Stimulated activated CD4-positive, alpha-beta T cell treated with anti-CD3 and anti-CD28 coated beads, TNF-alpha, amount 100 ng/mL, for 4 hours (primary cell): ENCODE results near the gene AK3.

Experiments
- DNase-seq, 3 experiments: peaks; one replicate each; pipeline ENCODE4 v3.0.0-alpha.2; 2020; ENCODE audit warnings: low read depth in 3 of 3

AK3 gene

DNA sequence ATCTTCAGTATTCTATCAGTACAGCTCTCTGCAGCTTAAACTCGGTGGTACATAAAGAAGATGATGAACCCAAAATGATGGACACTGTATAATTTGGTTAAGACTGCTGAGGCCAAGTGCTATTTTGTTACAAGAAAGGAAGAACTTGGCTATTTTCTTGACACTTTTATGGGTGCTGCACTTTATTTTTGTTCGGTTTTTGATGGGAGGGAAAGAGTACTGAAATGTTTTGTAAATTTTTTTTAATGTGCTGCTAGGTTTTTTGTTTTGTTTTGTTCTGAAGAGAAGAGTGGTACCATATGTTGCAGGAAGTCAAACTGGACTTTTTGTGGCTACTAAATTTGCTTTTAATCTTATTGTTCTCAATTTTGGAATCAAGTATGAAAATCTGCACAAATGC lies 35.0 kb downstream of the AK3 start:
- DNase-seq, result no peak

DNA sequence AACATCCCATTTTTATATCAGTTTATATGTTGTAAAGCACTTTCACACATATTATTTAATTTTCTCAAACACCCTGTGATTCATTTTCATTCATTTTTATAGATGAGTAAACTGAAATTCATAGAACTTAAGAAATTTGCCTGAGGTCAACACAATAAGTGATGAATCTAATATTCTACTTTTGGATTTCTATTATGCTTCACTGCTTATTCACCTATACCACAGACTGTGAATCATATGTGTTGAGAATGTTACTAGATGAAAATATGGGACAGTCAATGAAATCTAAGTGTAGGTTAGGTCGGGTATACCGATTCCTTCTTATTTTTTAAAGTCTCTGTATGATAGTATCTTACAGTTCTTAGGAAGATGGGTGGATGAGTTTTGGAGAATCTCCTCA lies 36.9 kb downstream of the AK3 start:
- no peak for DNase-seq

DNA sequence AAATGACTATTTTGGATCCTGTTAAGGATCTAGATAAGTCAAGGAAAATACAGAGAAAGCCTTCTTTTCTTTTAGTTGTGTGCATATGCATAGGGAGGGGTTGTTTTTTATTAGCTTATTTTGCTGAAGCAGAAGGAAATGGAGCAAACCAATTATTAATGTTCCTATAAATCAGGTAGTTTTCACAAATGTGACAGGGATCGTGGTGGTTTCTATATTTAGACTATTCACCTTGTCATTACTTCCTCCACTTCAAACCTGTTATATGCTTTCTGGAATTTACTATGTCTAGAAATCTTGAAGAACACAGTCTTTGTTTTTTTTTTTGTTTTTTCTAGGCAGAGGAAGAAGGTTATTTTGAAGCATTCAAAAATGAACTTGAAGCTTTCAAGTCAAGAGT lies 39.5 kb downstream of the AK3 start:
- DNase-seq, result no peak

DNA sequence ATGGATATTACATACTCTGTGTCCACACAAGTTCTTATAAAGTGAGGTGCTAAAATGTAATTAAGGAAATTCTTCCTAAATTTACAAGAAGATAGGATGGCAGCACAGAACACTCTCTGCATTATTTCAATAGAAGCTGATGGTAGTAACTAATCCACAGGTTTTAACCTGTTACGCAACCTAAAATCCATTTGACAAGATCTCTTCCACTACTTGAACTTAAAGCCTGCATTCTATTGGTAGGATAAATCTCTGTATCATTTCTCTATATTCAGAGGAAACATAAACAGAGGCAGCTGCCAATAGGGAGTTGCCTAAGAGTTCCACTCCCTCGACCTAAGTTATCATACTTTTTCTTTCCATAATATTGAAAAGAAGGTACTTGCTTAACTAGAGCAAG lies 40.1 kb downstream of the AK3 start:
- no peak for DNase-seq

DNA sequence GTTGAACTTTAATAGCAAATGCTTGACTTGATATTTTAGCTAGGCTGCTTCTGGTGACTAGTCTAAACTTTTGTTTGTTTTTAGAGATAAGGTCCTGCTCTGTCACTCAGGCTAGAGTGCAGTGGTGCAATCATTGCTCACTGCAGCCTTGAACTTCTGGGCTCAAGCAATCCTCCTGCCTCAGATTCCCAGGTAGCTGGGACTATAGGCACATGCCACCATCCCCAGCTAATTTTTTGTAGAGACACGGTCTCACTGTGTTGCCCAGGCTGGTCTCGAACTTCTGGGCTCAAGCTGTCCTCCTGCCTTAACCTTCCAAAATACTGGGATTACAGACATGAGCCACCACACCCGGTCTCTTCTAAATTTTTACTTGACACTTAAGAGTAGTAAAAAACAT lies 40.9 kb downstream of the AK3 start:
- DNase-seq, result no peak

DNA sequence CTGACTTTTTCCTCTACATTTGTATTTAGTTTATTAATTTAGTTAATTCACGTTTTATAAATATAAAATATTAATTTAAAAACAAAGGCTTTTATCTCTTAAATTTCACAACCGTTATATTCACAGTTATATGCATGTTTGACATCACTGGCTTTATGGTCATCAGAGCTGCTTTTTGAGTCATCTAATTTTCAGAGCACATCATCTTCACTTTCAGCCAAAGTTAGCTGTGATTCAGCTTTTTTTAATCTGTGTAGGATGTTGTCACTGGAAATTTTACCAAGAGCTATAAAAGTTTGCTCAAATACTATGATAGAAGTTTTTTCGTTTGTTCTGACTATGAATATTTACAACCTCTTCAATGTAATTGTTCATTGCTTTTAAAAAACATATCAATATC lies 49.2 kb downstream of the AK3 start:
- no peak for DNase-seq

DNA sequence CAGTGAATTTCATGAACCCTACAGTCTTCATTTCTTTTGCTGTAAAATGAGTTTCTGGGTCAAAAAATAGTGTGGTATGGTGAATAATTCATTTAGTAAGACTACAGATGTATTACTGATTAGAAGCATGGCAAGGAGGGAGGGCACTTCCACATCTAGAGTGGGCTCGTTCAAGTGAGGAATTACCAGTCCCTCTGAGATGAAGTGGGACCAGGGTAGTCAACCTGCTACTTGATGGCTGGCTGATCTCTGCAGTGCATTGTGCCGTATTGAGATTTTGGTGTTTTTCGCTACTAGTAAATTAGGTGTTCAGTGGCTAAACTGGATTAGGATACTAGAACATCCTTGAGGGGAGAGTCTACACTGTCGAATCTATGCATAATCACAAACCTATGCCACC lies 50.9 kb downstream of the AK3 start:
- DNase-seq, result no peak

DNA sequence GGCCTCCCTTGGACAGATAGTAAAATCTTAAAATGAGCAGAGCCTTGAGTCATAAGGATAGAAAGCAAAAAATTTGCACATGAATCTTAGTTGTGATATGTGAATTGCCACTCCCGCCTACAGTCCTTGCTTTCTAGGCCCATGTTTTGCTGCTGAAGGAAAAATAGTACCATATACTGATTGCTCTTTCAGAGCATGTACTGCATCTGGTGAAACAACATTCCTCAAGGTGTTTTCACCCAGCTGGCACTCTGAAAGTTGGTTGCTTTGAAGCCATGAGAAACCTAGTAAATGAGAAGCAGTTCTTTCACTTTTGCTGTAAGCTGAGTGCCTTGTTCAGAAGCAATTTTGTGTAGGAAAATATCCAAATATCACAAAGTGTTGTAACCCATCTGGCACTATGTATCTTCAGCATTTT lies 51.3 kb downstream of the AK3 start:
- DNase-seq, result no peak

DNA sequence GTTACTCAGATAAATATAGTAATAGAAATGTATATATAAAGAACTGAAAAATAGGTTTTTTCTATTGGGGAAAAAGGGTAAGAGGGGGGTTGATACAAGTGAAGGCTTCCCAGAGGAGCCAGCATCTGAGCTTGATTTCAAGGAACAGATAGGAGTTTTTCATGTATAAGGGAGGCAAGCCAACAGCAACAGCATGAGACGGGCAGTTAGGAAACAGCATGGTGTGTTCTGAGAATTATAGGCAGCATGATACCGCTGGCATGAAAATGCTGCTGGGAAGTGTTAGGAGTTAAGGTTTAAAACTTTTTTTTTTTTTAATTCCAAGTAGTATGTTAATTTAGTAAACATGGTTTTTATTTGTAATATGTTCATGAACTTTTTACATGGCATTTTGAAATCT lies 52.0 kb downstream of the AK3 start:
- no peak for DNase-seq

DNA sequence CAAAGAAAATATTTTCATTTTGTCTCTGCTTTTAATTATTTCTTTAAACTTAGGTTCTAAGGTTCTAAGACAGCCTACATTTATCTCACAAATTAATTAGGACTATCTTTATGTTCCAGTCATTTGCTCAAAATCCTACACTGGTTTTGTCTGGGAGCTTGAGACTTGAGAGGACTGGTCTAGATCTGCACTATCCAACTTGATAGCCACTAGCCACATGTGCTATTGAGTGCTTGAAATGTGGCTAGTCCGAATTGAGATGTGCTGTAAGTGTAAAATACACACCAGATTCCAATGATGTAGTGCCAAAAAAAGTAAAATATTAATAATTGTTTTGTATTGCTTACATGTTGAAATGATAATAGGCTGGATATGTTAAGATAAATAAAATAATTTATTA lies 54.4 kb downstream of the AK3 start:
- no peak for DNase-seq

DNA sequence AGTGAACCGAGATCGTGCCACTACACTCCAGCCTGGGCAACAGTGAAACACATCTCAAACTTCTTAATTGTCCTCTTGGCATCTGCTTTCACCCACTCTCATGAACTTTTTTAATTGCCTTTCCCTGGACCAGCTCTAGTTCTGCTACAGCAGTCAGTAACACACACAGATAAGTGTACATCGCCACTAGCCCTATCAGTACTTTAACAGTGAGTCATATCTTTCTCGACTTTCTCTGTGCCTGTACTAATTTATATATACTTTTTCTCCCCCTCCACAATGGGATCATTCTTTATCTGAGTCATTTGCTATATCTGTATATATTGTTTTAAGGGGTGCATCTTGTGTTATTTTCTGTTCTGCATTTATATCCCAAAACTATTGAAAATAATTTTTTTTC lies 54.9 kb downstream of the AK3 start:
- DNase-seq, result no peak

DNA sequence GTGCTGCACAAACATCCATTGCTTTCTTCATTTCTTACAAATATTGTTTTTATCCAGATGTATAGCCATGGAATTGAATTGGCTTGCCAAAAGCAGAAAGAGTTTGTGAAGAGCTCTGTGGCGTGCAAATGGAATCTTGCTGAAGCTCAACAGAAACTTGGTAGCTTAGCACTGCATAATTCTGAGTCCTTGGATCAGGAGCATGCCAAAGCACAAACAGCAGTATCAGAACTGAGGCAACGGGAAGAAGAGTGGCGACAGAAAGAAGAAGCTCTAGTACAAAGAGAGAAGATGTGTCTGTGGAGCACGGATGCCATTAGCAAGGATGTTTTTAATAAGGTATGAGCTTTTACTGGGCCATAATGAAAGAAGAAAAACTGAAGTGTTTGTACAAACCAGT lies 56.2 kb downstream of the AK3 start:
- no peak for DNase-seq

DNA sequence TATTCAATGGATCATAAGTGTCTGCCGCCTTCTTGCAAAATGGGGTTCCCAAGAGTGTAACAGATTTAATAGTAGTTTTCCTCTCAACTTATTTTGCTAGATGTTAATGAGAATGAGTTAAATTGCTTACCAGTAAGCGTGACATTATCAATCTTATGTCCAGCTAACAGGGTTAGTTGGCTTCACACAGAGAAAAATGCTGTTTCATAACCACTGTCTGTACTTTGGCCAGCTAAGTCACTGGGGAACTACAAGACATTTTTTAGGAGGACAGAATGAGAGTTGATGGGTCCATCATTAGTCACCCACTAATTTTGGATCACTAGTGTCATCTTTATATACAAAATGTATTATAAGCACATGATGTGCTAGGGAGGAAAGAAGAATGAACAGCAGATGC lies 60.3 kb downstream of the AK3 start:
- DNase-seq, result no peak

DNA sequence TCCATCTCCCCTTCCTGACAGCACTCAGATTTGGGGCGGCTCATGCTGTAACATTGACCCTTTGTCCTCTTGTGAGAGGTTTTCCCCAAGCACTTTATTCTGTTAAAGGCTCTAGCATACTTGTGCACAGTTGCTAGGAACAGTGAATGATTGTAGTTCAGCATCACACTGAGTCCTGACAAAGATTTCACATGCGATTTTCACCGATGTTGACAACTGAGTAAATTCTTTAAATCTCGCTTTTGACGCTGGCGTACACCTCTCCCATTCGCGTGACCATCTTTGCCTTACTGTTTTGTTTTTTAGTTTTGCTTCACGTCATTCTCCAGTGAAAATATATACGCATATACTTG lies 60.9 kb downstream of the AK3 start:
- no peak for DNase-seq

- DNase-seq, result peak; percentile 96 to 99 (median 98)
These were observed 61.5 kb downstream of the AK3 start, which contains the start of gene CDC37L1 for GRCh38 chr9:4679268-4680172. TSS of gene CDC37L1 (plus strand) at chr9:4679569. CDS start at chr9:4679768, 199 bp downstream.

- DNase-seq, result no peak
These were observed 62.2 kb downstream of the AK3 start for GRCh38 chr9:4678679-4679267.

DNA sequence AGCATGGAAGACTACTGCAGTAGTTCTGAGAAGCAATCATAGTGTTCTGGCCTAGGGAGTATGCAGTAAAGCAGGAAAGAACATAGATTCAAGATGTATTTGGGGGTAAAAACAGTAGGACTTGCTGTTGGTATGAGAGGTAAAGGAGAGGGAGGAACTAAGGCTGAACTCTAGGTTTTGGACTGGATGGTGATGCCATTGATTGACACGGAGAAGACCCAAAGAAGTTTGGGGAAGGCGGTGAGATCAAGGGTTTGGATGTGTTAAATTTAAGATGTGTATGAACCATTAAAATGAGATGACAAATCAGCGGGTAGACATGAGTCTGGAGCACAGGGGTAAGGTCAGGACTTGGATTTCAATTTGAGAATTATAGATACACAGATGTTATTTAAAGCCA lies 63.6 kb downstream of the AK3 start:
- DNase-seq, result no peak

DNA sequence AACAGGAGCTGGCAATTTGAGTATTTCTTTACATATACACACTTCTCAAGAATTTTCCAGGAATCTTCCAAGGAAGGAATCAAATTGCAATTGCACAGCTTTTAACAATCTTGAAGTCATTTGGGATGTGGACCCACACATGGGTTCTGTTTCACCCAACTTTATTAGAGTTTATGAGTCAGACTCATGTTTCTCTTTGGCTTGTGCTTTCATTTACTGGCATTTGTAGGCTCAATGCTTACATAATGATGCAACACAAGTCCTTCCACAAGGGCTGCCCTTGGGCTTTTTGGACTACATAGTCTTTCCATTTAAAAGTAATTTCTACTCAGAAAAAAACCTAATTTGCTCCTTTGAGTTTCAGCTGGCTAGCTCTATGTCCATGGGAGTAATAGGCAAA lies 66.2 kb downstream of the AK3 start:
- DNase-seq, result no peak

GRCh38 chr9:4671737-4672136 lies 69.3 kb downstream of the AK3 start:
- no peak for DNase-seq

- no peak for DNase-seq
These were observed 70.4 kb downstream of the AK3 start for GRCh38 chr9:4670591-4670990.

GRCh38 chr9:4669890-4670289 lies 71.1 kb downstream of the AK3 start:
- DNase-seq, result no peak

DNA sequence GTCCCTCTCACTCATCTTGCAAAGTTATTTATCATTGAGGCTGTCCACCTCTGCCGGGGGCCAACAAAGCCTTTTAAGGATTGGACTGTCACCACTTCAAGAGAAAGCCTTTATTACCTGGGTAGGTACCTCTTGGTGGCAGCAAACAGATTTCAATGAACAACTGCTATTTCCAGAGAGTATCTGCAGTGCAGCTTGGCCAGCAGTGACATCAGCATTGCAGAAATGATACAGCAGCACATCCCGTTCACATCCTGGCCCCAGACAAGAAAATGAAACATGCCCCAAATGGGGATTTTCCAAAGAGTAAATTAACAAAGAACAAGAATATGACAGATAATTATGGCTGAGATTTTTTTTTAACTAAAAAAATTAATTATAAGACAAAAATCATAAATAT lies 72.4 kb downstream of the AK3 start:
- DNase-seq, result no peak

DNA sequence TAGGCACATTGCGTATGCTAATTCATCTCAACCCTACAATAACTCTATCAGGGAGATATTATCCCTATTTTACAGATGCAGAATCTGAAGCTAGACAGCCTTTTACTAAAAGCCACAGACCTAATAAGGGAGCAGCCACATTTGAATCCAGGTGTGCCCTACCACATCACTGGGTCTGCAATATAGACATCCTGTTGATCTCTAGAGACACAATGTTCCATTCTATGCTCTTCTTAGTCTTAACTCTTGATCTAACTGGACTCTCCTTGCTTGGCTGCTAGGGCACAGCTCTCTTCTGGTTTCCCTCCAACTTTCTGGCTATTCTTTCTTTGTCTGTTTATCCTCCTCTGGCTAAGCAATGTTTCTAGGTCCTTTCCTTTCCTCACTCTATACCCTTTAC lies 73.3 kb downstream of the AK3 start:
- DNase-seq, result no peak
